ENCODE results near the gene TXLNA. TPM values are rescaled to one million over a fixed set of nuclear protein-coding genes. Genes with fewer than 3 reads are reported as not detected.

TXLNA gene
- total RNA-seq, 4 donors from 2014 or later, result 34.5 to 54.0 (median 40.7) TPM

GRCh38 chr1:32184650-32185049 lies 5.2 kb downstream of the TXLNA start:
- Histone ChIP-seq H3K27ac (no peak overlapping the region), H3K4me3 (no peak overlapping the region), H3K27me3 (no peaks in the 10 kb centered on the region), H3K36me3 (peaks cover 30 to 84% (median 30%) of the 10 kb centered on the region in 3 donors), H3K9me3 (no peaks in the 10 kb centered on the region), H3K4me1 (peaks cover 11 to 55% (median 40%) of the 10 kb centered on the region in 3 donors)
- TF ChIP-seq, protein P1, sequence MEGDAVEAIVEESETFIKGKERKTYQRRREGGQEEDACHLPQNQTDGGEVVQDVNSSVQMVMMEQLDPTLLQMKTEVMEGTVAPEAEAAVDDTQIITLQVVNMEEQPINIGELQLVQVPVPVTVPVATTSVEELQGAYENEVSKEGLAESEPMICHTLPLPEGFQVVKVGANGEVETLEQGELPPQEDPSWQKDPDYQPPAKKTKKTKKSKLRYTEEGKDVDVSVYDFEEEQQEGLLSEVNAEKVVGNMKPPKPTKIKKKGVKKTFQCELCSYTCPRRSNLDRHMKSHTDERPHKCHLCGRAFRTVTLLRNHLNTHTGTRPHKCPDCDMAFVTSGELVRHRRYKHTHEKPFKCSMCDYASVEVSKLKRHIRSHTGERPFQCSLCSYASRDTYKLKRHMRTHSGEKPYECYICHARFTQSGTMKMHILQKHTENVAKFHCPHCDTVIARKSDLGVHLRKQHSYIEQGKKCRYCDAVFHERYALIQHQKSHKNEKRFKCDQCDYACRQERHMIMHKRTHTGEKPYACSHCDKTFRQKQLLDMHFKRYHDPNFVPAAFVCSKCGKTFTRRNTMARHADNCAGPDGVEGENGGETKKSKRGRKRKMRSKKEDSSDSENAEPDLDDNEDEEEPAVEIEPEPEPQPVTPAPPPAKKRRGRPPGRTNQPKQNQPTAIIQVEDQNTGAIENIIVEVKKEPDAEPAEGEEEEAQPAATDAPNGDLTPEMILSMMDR (IDR thresholded peaks at IDR 0.05), result no peak
- no peak for DNase-seq
- intact Hi-C loops (cut with DNase I), result no loop called here

DNA sequence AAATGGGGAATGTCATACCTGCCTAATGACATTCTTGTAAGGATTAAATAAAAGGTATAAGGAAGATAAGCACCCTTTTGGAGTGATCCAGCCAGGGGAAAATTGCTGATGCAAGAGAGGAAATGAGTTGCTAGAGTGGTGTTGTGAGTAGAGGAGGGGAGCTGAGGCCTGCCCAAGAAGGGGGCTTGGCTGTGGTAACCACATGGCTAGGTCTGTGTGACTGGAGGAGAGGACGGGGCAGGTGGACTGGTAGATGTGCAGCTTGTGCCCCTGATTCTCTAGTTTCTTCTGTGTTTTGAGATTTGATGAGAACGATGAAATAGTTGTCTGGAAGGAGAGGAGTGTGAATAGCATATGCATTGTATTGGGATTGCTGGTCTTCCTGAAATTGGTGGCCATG lies 6.6 kb downstream of the TXLNA start:
- intact Hi-C loops (cut with DNase I), result no loop called here
- no peak for DNase-seq
- Histone ChIP-seq H3K4me3 (no peak overlapping the region), H3K27ac (no peak overlapping the region), H3K4me1 (peaks cover 9 to 45% (median 34%) of the 10 kb centered on the region in 3 donors), H3K36me3 (peaks cover 38 to 98% (median 44%) of the 10 kb centered on the region in 3 donors), H3K27me3 (no peaks in the 10 kb centered on the region), H3K9me3 (no peaks in the 10 kb centered on the region)
- TF ChIP-seq, protein P1 (IDR thresholded peaks at IDR 0.05), result no peak
- TF ChIP-seq POLR2A (IDR thresholded peaks at IDR 0.05), result no peak
- 87 to 96% methylated on average over 2 of the region's 2 CpGs for WGBS, 2 donors

GRCh38 chr1:32186491-32186890 lies 7.0 kb downstream of the TXLNA start:
- no peaks in the 10 kb centered on the region for H3K9me3 ChIP-seq
- no peak for DNase-seq
- no peak overlapping the region for H3K27ac ChIP-seq
- no peak overlapping the region for H3K4me3 ChIP-seq
- 90 to 96% methylated on average over 2 of the region's 2 CpGs for WGBS, 2 donors
- peaks cover 7 to 41% (median 30%) of the 10 kb centered on the region in 3 donors for H3K4me1 ChIP-seq
- no peaks in the 10 kb centered on the region for H3K27me3 ChIP-seq
- intact Hi-C loops (cut with DNase I), result no loop called here
- peaks cover 43 to 98% (median 48%) of the 10 kb centered on the region in 3 donors for H3K36me3 ChIP-seq
- no peak for TF ChIP-seq POLR2A (IDR thresholded peaks at IDR 0.05)
- TF ChIP-seq, protein P1 (IDR thresholded peaks at IDR 0.05), result no peak

DNA sequence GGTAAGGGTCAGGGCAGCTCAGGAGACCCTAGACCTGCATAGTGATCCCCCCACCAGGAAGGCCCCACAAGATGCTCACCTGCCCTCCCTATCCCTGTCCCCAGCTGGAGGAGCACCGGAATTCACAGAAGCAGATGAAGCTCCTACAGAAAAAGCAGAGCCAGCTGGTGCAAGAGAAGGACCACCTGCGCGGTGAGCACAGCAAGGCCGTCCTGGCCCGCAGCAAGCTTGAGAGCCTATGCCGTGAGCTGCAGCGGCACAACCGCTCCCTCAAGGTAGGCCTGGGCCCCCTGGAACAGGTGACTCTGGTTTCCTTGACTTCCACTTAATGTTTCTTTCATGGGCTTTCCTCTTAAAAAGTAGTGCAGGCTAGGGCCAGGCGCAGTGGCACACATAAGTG lies 8.4 kb downstream of the TXLNA start:
- H3K27me3 ChIP-seq, result no peaks in the 10 kb centered on the region
- WGBS, 2 donors, result 98 to 99% methylated on average over 7 to 8 of the region's 9 CpGs

GRCh38 chr1:32192220-32192948 lies 12.9 kb downstream of the TXLNA start:
- H3K36me3 ChIP-seq, result peaks cover 77 to 100% (median 86%) of the 10 kb centered on the region in 3 donors
- no peak for DNase-seq
- H3K4me3 ChIP-seq, result no peak overlapping the region
- no peak overlapping the region for H3K27ac ChIP-seq
- no peaks in the 10 kb centered on the region for H3K27me3 ChIP-seq
- TF ChIP-seq POLR2A (IDR thresholded peaks at IDR 0.05), result no peak
- TF ChIP-seq, protein P1 (IDR thresholded peaks at IDR 0.05), result no peak
- WGBS, 2 donors, result 93% methylated on average over 6 to 7 of the region's 8 CpGs
- peaks cover 0 to 5% (median 2%) of the 10 kb centered on the region in 3 donors for H3K4me1 ChIP-seq
- H3K9me3 ChIP-seq, result no peaks in the 10 kb centered on the region
- intact Hi-C loops (cut with DNase I), result no loop called here

More for the DNA sequence above, 8.4 kb downstream of the TXLNA start:
- peaks cover 0 to 28% (median 17%) of the 10 kb centered on the region in 3 donors for H3K4me1 ChIP-seq
- no peak overlapping the region for H3K4me3 ChIP-seq
- TF ChIP-seq, protein P1 (IDR thresholded peaks at IDR 0.05), result no peak
- no peak for TF ChIP-seq POLR2A (IDR thresholded peaks at IDR 0.05)
- no peak for DNase-seq
- H3K36me3 ChIP-seq, result peaks cover 55 to 100% (median 62%) of the 10 kb centered on the region in 3 donors
- no peak overlapping the region for H3K27ac ChIP-seq
- intact Hi-C loops (cut with DNase I), result no loop called here
- H3K9me3 ChIP-seq, result no peaks in the 10 kb centered on the region

All from esophagus squamous epithelium (tissue), 5 donors.